Mesothelial cell of epicardium (in vitro differentiated cells): ENCODE measurements around the gene PTGDR. TPM values are rescaled to one million over a fixed set of nuclear protein-coding genes. Genes with fewer than 3 reads are reported as not detected.

Experiments used
- DNase-seq, 2 experiments: peaks; one replicate each; pipeline ENCODE4 v3.0.0; 2021; ENCODE audit warnings: low spot score in 2 of 2; ENCODE audit not compliant: unreplicated experiment in 2 of 2
- H3K27ac Mint-ChIP-seq: 2 replicates; pipeline ENCODE4 v1.8.0; 2021; ENCODE audit warnings: mixed read lengths
- H3K27me3 Mint-ChIP-seq: 2 replicates; pipeline ENCODE4 v1.8.0; 2021; ENCODE audit warnings: low read depth, mixed read lengths
- H3K36me3 Mint-ChIP-seq: 2 replicates; pipeline ENCODE4 v1.8.0; 2021; ENCODE audit warnings: mixed read lengths
- H3K4me1 Mint-ChIP-seq: 2 replicates; pipeline ENCODE4 v1.8.0; 2021; ENCODE audit warnings: mixed read lengths
- H3K4me3 Mint-ChIP-seq: 2 replicates; pipeline ENCODE4 v1.8.0; 2021; ENCODE audit warnings: mild to moderate bottlenecking, moderate library complexity, mixed read lengths
- H3K9me3 Mint-ChIP-seq: 2 replicates; pipeline ENCODE4 v1.8.0; 2021; ENCODE audit warnings: mixed read lengths
- CTCF ChIP-seq: fragments of 200-600 bp; sonication (generic); IDR thresholded peaks from one replicate; pipeline ENCODE4 v1.5.0; 2021; ENCODE audit warnings: antibody characterized with exemption; ENCODE audit not compliant: unreplicated experiment
- total RNA-seq: library from RNA; stranded (reverse); gene quantifications from 3 replicates; pipeline ENCODE4 v1.2.1, GENCODE V29; 2021

Gene PTGDR
- total RNA-seq, 1 donor from 2014 or later, result 0.07 TPM

GRCh38 chr14:52315355-52315718, 47.8 kb downstream of the PTGDR start:
- DNase-seq, result no peak
- H3K27ac Mint-ChIP-seq, result no peak overlapping the region
- H3K4me1 Mint-ChIP-seq, result peaks cover 57% of the 10 kb centered on the region
- peak overlapping the region; percentile 91 for H3K4me3 Mint-ChIP-seq
- H3K9me3 Mint-ChIP-seq, result peaks cover 4% of the 10 kb centered on the region
- peaks cover 4% of the 10 kb centered on the region for H3K36me3 Mint-ChIP-seq
- TF ChIP-seq CTCF, result no peak
- H3K27me3 Mint-ChIP-seq, result peaks cover 87% of the 10 kb centered on the region

DNA sequence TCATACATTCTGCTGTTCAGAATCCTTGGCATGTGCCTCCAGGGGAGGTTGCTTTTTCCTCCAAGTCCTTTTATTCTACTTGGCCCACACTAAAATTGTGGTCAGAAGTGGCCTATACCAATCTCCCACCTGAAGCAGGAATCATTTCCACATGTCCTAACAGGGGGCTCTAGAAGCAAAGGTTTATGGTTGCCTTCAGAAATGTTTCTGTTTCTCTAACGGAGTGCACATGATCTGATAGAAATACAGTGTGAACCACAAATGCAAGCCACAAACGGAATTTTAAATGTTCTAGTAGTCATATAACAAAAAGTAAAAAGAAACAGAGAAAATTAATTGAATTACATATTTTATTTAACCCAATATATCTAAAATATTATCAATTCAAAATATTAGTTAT, 50.6 kb downstream of the PTGDR start:
- H3K4me1 Mint-ChIP-seq, result peaks cover 37% of the 10 kb centered on the region
- no peak overlapping the region for H3K27ac Mint-ChIP-seq
- peaks cover 28% of the 10 kb centered on the region for H3K9me3 Mint-ChIP-seq

DNA sequence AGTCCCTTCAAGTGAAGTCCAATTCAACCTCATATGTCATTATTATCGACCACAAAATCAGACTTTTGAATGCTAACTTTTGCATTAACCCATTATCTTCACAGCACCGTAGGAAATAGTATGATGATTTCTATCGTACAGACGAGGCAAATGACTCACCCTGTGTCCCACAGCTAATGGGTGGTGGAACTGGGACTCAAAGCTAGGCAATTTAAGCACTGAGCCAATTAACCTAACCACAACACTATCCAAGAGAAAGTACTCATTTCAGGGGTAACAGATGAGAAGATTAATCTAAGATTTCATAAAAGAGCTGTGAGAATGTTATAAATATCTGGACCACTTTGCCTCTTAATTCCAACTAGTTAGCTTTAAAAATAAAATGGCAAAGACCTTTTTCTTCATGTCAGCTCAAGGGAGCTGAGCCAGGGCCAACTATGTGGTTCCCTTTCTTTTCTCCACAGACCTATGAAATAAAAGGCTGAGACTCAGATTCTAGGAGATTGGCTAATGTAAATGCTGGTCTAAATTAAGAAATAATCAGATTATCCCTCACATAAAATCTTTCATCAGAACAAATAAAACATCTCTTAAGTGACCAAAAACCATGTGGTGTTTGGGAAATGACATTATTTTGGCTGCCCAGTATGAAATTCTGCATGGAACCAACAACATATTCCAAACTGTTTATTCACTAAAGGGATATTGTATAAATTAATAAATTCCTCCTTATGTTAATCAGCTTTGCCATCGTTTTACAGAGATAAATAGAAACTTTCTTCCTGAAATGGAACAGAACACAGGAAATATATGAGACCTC, 51.5 kb downstream of the PTGDR start:
- H3K27ac Mint-ChIP-seq, result no peak overlapping the region
- no peak overlapping the region for H3K4me3 Mint-ChIP-seq

More for the DNA sequence above, 50.6 kb downstream of the PTGDR start:
- no peak for TF ChIP-seq CTCF
- no peak overlapping the region for H3K4me3 Mint-ChIP-seq
- H3K36me3 Mint-ChIP-seq, result peaks cover 29% of the 10 kb centered on the region
- no peak for DNase-seq
- peaks cover 72% of the 10 kb centered on the region for H3K27me3 Mint-ChIP-seq

GRCh38 chr14:52319919-52320318, 52.4 kb downstream of the PTGDR start:
- Mint-ChIP-seq H3K27ac (no peak overlapping the region), H3K4me1 (peaks cover 22% of the 10 kb centered on the region), H3K9me3 (peaks cover 38% of the 10 kb centered on the region), H3K36me3 (peaks cover 33% of the 10 kb centered on the region), H3K4me3 (no peak overlapping the region), H3K27me3 (peaks cover 56% of the 10 kb centered on the region)
- DNase-seq, result no peak
- no peak for TF ChIP-seq CTCF

More for the DNA sequence above, 51.5 kb downstream of the PTGDR start:
- H3K9me3 Mint-ChIP-seq, result peaks cover 37% of the 10 kb centered on the region
- no peak for DNase-seq
- peaks cover 33% of the 10 kb centered on the region for H3K36me3 Mint-ChIP-seq
- peaks cover 28% of the 10 kb centered on the region for H3K4me1 Mint-ChIP-seq
- H3K27me3 Mint-ChIP-seq, result peaks cover 63% of the 10 kb centered on the region
- TF ChIP-seq CTCF, result no peak

DNA sequence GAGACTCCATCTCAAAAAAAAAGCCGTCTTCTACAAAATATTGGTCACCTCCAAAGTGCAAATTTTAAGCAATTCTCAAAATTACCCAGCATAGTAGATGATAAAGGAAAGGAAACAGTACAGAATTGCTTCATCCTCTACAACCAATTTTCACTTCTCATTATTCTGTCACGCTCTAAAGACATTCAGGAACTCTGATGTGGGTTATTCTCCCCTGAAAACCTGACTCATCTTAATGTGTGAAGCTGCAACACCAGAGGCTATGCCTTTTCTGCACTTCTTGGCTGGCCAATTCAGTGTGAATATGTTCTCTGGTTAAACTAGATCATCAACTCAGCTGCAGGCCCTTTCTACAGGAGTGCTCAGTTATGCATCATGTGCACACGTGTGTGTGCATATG, 57.6 kb downstream of the PTGDR start:
- H3K4me1 Mint-ChIP-seq, result peaks cover 13% of the 10 kb centered on the region
- DNase-seq, result no peak
- no peak for TF ChIP-seq CTCF
- H3K27me3 Mint-ChIP-seq, result peaks cover 7% of the 10 kb centered on the region
- H3K36me3 Mint-ChIP-seq, result peaks cover 33% of the 10 kb centered on the region
- peaks cover 36% of the 10 kb centered on the region for H3K9me3 Mint-ChIP-seq
- H3K4me3 Mint-ChIP-seq, result no peak overlapping the region
- no peak overlapping the region for H3K27ac Mint-ChIP-seq
